ENCODE results near the gene PEX11A.
A peak's percentile ranks its signal among the peaks of the same experiment; 100 is the strongest.

PEX11A gene

GRCh38 chr15:89659295-89659694 is 31.3 kb downstream of the PEX11A start:
- no peak overlapping the region for H2BK15ac ChIP-seq (replicated peaks; ENCODE audit: low read depth)
- no peak overlapping the region for H3K56ac ChIP-seq (ENCODE audit: low read length)
- H3K4me2 ChIP-seq (ENCODE audit: low read length) = no peak overlapping the region
- no peak overlapping the region for H3K9ac ChIP-seq (ENCODE audit: low read length)
- no peak overlapping the region for H2AK5ac ChIP-seq (ENCODE audit: low read length)
- H3K79me1 ChIP-seq (ENCODE audit: low read length) = peaks cover 4% of the 10 kb centered on the region
- no peak overlapping the region for H3K18ac ChIP-seq (ENCODE audit: low read length)
- H2BK5ac ChIP-seq (ENCODE audit: low read length) = no peak overlapping the region
- no peak overlapping the region for H3K23ac ChIP-seq (ENCODE audit: low read length)
- H3K27me3 ChIP-seq (ENCODE audit: insufficient read depth, low read length, poor library complexity) = no peaks in the 10 kb centered on the region
- peaks cover 2% of the 10 kb centered on the region for H3K4me1 ChIP-seq (ENCODE audit: control insufficient read depth, low read depth, low read length)
- no peak overlapping the region for H4K5ac ChIP-seq (ENCODE audit: low read length)
- no peak overlapping the region for H4K8ac ChIP-seq (ENCODE audit: low read depth, low read length)
- H3K4ac ChIP-seq (ENCODE audit: low read depth, low read length) = no peak overlapping the region
- H3K4me3 ChIP-seq (ENCODE audit: low read length) = no peak overlapping the region
- DNase-seq = no peak
- H3K27ac ChIP-seq (ENCODE audit: low read depth, low read length) = no peak overlapping the region
- no CpG with 5 or more reads among the region's 2 CpGs for WGBS (ENCODE audit: extremely low coverage, insufficient coverage, low lambda C conversion rate)
- H3K79me2 ChIP-seq (ENCODE audit: control insufficient read depth, insufficient read depth, low read length) = peaks cover 3% of the 10 kb centered on the region
- H2BK120ac ChIP-seq (ENCODE audit: low read depth, low read length) = no peak overlapping the region
- H3K36me3 ChIP-seq (ENCODE audit: control insufficient read depth, insufficient read depth, low read length) = no peaks in the 10 kb centered on the region

- H3K18ac ChIP-seq (ENCODE audit: low read length) = no peak overlapping the region
- no peak overlapping the region for H3K23ac ChIP-seq (ENCODE audit: low read length)
- H2BK120ac ChIP-seq (ENCODE audit: low read depth, low read length) = no peak overlapping the region
- no peak for DNase-seq
- H3K56ac ChIP-seq (ENCODE audit: low read length) = no peak overlapping the region
- no peak overlapping the region for H3K4me3 ChIP-seq (ENCODE audit: low read length)
- peaks cover 10% of the 10 kb centered on the region for H3K79me2 ChIP-seq (ENCODE audit: control insufficient read depth, insufficient read depth, low read length)
- peaks cover 13% of the 10 kb centered on the region for H3K79me1 ChIP-seq (ENCODE audit: low read length)
- H3K27me3 ChIP-seq (ENCODE audit: insufficient read depth, low read length, poor library complexity) = no peaks in the 10 kb centered on the region
- H4K5ac ChIP-seq (ENCODE audit: low read length) = no peak overlapping the region
- no peak overlapping the region for H4K8ac ChIP-seq (ENCODE audit: low read depth, low read length)
- whole genome bisulfite sequencing (ENCODE audit: extremely low coverage, insufficient coverage, low lambda C conversion rate) = no CpG with 5 or more reads among the region's 5 CpGs
- peaks cover 2% of the 10 kb centered on the region for H3K4me1 ChIP-seq (ENCODE audit: control insufficient read depth, low read depth, low read length)
- H3K4ac ChIP-seq (ENCODE audit: low read depth, low read length) = no peak overlapping the region
- no peak overlapping the region for H2AK5ac ChIP-seq (ENCODE audit: low read length)
- H3K36me3 ChIP-seq (ENCODE audit: control insufficient read depth, insufficient read depth, low read length) = no peaks in the 10 kb centered on the region
- H3K9ac ChIP-seq (ENCODE audit: low read length) = no peak overlapping the region
- H2BK5ac ChIP-seq (ENCODE audit: low read length) = no peak overlapping the region
- no peak overlapping the region for H2BK15ac ChIP-seq (replicated peaks; ENCODE audit: low read depth)
- no peak overlapping the region for H3K27ac ChIP-seq (ENCODE audit: low read depth, low read length)
- H3K4me2 ChIP-seq (ENCODE audit: low read length) = no peak overlapping the region
Measured at GRCh38 chr15:89657686-89658200, 32.8 kb downstream of the PEX11A start.

GRCh38 chr15:89656116-89656815 is 34.3 kb downstream of the PEX11A start:
- no peak overlapping the region for H3K18ac ChIP-seq (ENCODE audit: low read length)
- peaks cover 2% of the 10 kb centered on the region for H3K4me1 ChIP-seq (ENCODE audit: control insufficient read depth, low read depth, low read length)
- no peak overlapping the region for H2BK5ac ChIP-seq (ENCODE audit: low read length)
- H3K4me3 ChIP-seq (ENCODE audit: low read length) = no peak overlapping the region
- H2BK120ac ChIP-seq (ENCODE audit: low read depth, low read length) = no peak overlapping the region
- H4K5ac ChIP-seq (ENCODE audit: low read length) = no peak overlapping the region
- DNase-seq = no peak
- no peak overlapping the region for H3K4ac ChIP-seq (ENCODE audit: low read depth, low read length)
- no peaks in the 10 kb centered on the region for H3K27me3 ChIP-seq (ENCODE audit: insufficient read depth, low read length, poor library complexity)
- no peak overlapping the region for H3K4me2 ChIP-seq (ENCODE audit: low read length)
- H2BK15ac ChIP-seq (replicated peaks; ENCODE audit: low read depth) = no peak overlapping the region
- H2AK5ac ChIP-seq (ENCODE audit: low read length) = no peak overlapping the region
- no peak overlapping the region for H3K9ac ChIP-seq (ENCODE audit: low read length)
- peaks cover 12% of the 10 kb centered on the region for H3K79me2 ChIP-seq (ENCODE audit: control insufficient read depth, insufficient read depth, low read length)
- no peak overlapping the region for H3K27ac ChIP-seq (ENCODE audit: low read depth, low read length)
- H3K56ac ChIP-seq (ENCODE audit: low read length) = no peak overlapping the region
- no peak overlapping the region for H3K23ac ChIP-seq (ENCODE audit: low read length)
- no peaks in the 10 kb centered on the region for H3K36me3 ChIP-seq (ENCODE audit: control insufficient read depth, insufficient read depth, low read length)
- no peak overlapping the region for H4K8ac ChIP-seq (ENCODE audit: low read depth, low read length)
- peaks cover 20% of the 10 kb centered on the region for H3K79me1 ChIP-seq (ENCODE audit: low read length)
- WGBS (ENCODE audit: extremely low coverage, insufficient coverage, low lambda C conversion rate) = no CpG with 5 or more reads among the region's 7 CpGs

GRCh38 chr15:89654847-89655805 is 35.4 kb downstream of the PEX11A start, which contains the start of gene KIF7:
KIF7 (minus strand) TSS chr15:89655467; CDS start chr15:89652930, 2,537 bp downstream.
- Histone ChIP-seq H2BK120ac (ENCODE audit: low read depth, low read length) (no peak within 1 kb of the TSS), H2BK15ac (replicated peaks; ENCODE audit: low read depth) (no peak within 1 kb of the TSS), H2BK5ac (ENCODE audit: low read length) (peak within 1 kb of the TSS; percentile 71), H2AK5ac (ENCODE audit: low read length) (no peak within 1 kb of the TSS), H3K79me1 (ENCODE audit: low read length) (peaks cover 20% of the 10 kb centered on the region), H3K23ac (ENCODE audit: low read length) (peak within 1 kb of the TSS; percentile 80), H3K36me3 (ENCODE audit: control insufficient read depth, insufficient read depth, low read length) (no peaks in the 10 kb centered on the region), H3K4me2 (ENCODE audit: low read length) (peak within 1 kb of the TSS; percentile 98), H3K27ac (ENCODE audit: low read depth, low read length) (no peak within 1 kb of the TSS), H3K56ac (ENCODE audit: low read length) (peak within 1 kb of the TSS; percentile 93), H3K18ac (ENCODE audit: low read length) (peak within 1 kb of the TSS; percentile 44), H3K4ac (ENCODE audit: low read depth, low read length) (no peak within 1 kb of the TSS), H4K5ac (ENCODE audit: low read length) (peak within 1 kb of the TSS; percentile 33), H3K27me3 (ENCODE audit: insufficient read depth, low read length, poor library complexity) (no peaks in the 10 kb centered on the region), H3K9ac (ENCODE audit: low read length) (peak within 1 kb of the TSS; percentile 94), H3K4me3 (ENCODE audit: low read length) (peak within 1 kb of the TSS; percentile 88), H3K79me2 (ENCODE audit: control insufficient read depth, insufficient read depth, low read length) (peaks cover 12% of the 10 kb centered on the region), H3K4me1 (ENCODE audit: control insufficient read depth, low read depth, low read length) (peaks cover 2% of the 10 kb centered on the region), H4K8ac (ENCODE audit: low read depth, low read length) (no peak within 1 kb of the TSS)
- peak; percentile 88 for DNase-seq
- no CpG with 5 or more reads among the region's 87 CpGs for WGBS (ENCODE audit: extremely low coverage, insufficient coverage, low lambda C conversion rate)

GRCh38 chr15:89654301-89654761 is 36.2 kb downstream of the PEX11A start:
- Histone ChIP-seq H3K79me1 (ENCODE audit: low read length) (peaks cover 22% of the 10 kb centered on the region), H3K36me3 (ENCODE audit: control insufficient read depth, insufficient read depth, low read length) (no peaks in the 10 kb centered on the region), H3K56ac (ENCODE audit: low read length) (peak overlapping the region; percentile 93), H3K27me3 (ENCODE audit: insufficient read depth, low read length, poor library complexity) (no peaks in the 10 kb centered on the region), H3K23ac (ENCODE audit: low read length) (peak overlapping the region; percentile 80), H3K4me1 (ENCODE audit: control insufficient read depth, low read depth, low read length) (peaks cover 2% of the 10 kb centered on the region), H2BK120ac (ENCODE audit: low read depth, low read length) (no peak overlapping the region), H3K79me2 (ENCODE audit: control insufficient read depth, insufficient read depth, low read length) (peaks cover 12% of the 10 kb centered on the region), H3K4me3 (ENCODE audit: low read length) (peak overlapping the region; percentile 88), H3K27ac (ENCODE audit: low read depth, low read length) (no peak overlapping the region), H2AK5ac (ENCODE audit: low read length) (no peak overlapping the region), H4K8ac (ENCODE audit: low read depth, low read length) (no peak overlapping the region), H2BK5ac (ENCODE audit: low read length) (no peak overlapping the region), H3K18ac (ENCODE audit: low read length) (no peak overlapping the region), H3K9ac (ENCODE audit: low read length) (peak overlapping the region; percentile 94), H3K4ac (ENCODE audit: low read depth, low read length) (no peak overlapping the region), H4K5ac (ENCODE audit: low read length) (no peak overlapping the region), H2BK15ac (replicated peaks; ENCODE audit: low read depth) (no peak overlapping the region), H3K4me2 (ENCODE audit: low read length) (peak overlapping the region; percentile 98)
- DNase-seq = no peak
- no CpG with 5 or more reads among the region's 14 CpGs for WGBS (ENCODE audit: extremely low coverage, insufficient coverage, low lambda C conversion rate)

Data from mesendoderm (in vitro differentiated cells).